GM08714 (cell line): Measurements from ENCODE around the gene NDRG3.
"Not testable (repeated sequence)": the region's sequence is repeated elsewhere in the genome, so short reads cannot be mapped to it uniquely, and the experiment has no call there.

ENCODE experiments used
- H3K4me3 ChIP-seq: fragments of 200-500 bp; sonication (Bioruptor generic); 2 replicates; pipeline ENCODE4 v1.5.1; 2014; ENCODE audit warnings: mild to moderate bottlenecking, low read length, inconsistent platforms
- ZNF274 ChIP-seq: IDR thresholded peaks from 2 replicates; pipeline ENCODE4 v1.6.1; 2012; ENCODE audit warnings: mild to moderate bottlenecking, low read depth, low read length

The NDRG3 gene

GRCh38 chr20:36742558-36742957, 3.3 kb downstream of the NDRG3 start:
- no peak overlapping the region for H3K4me3 ChIP-seq
- no peak for TF ChIP-seq ZNF274

- TF ChIP-seq ZNF274 = no peak
- H3K4me3 ChIP-seq = no peak overlapping the region
Measured at GRCh38 chr20:36741072-36741471, 4.8 kb downstream of the NDRG3 start.

GRCh38 chr20:36737183-36737499, 8.7 kb downstream of the NDRG3 start:
- H3K4me3 ChIP-seq = no peak overlapping the region
- no peak for TF ChIP-seq ZNF274

GRCh38 chr20:36736451-36737182, 9.3 kb downstream of the NDRG3 start:
- no peak overlapping the region for H3K4me3 ChIP-seq
- TF ChIP-seq ZNF274 = no peak

GRCh38 chr20:36732456-36732855, 13.4 kb downstream of the NDRG3 start:
- TF ChIP-seq ZNF274 = no peak
- no peak overlapping the region for H3K4me3 ChIP-seq

- TF ChIP-seq ZNF274 = no peak
- no peak overlapping the region for H3K4me3 ChIP-seq
Measured at GRCh38 chr20:36728986-36729385, 16.9 kb downstream of the NDRG3 start.

GRCh38 chr20:36726168-36726567, 19.7 kb downstream of the NDRG3 start:
- H3K4me3 ChIP-seq = no peak overlapping the region
- TF ChIP-seq ZNF274 = no peak

GRCh38 chr20:36720510-36720909, 25.4 kb downstream of the NDRG3 start:
- no peak overlapping the region for H3K4me3 ChIP-seq
- TF ChIP-seq ZNF274 = no peak

- TF ChIP-seq ZNF274 = no peak
- H3K4me3 ChIP-seq = no peak overlapping the region
Measured at GRCh38 chr20:36717657-36718056, 28.2 kb downstream of the NDRG3 start.

GRCh38 chr20:36717021-36717420, 28.9 kb downstream of the NDRG3 start:
- no peak for TF ChIP-seq ZNF274
- H3K4me3 ChIP-seq = no peak overlapping the region

GRCh38 chr20:36712775-36713174, 33.1 kb downstream of the NDRG3 start:
- TF ChIP-seq ZNF274 = no peak
- H3K4me3 ChIP-seq = no peak overlapping the region

- TF ChIP-seq ZNF274 = no peak
- no peak overlapping the region for H3K4me3 ChIP-seq
Measured at GRCh38 chr20:36709126-36709525, 36.8 kb downstream of the NDRG3 start.

GRCh38 chr20:36703530-36703929, 42.4 kb downstream of the NDRG3 start:
- no peak overlapping the region for H3K4me3 ChIP-seq
- TF ChIP-seq ZNF274 = no peak

- no peak for TF ChIP-seq ZNF274
- no peak overlapping the region for H3K4me3 ChIP-seq
Measured at GRCh38 chr20:36700438-36700837, 45.5 kb downstream of the NDRG3 start.

GRCh38 chr20:36695467-36695866, 50.4 kb downstream of the NDRG3 start:
- not testable (repeated sequence) for H3K4me3 ChIP-seq

GRCh38 chr20:36688630-36689029, 57.3 kb downstream of the NDRG3 start:
- no peak for TF ChIP-seq ZNF274
- H3K4me3 ChIP-seq = no peak overlapping the region
